IPS-18a (cell line): ENCODE data around the gene PSEN2.

ENCODE experiments used
- H3K27ac ChIP-seq: one replicate; pipeline ENCODE4 v1.5.1; 2013; ENCODE audit warnings: low read length
- H3K27me3 ChIP-seq: one replicate; pipeline ENCODE4 v1.6.1; 2013; ENCODE audit warnings: mild to moderate bottlenecking, low read length; ENCODE audit not compliant: control insufficient read depth, insufficient read depth
- H3K36me3 ChIP-seq: one replicate; pipeline ENCODE4 v1.6.1; 2013; ENCODE audit warnings: low read depth, low read length; ENCODE audit not compliant: control insufficient read depth
- H3K4me1 ChIP-seq: one replicate; pipeline ENCODE4 v1.6.1; 2013; ENCODE audit warnings: low read depth, low read length; ENCODE audit not compliant: control insufficient read depth
- H3K4me3 ChIP-seq: one replicate; pipeline ENCODE4 v1.5.1; 2013; ENCODE audit warnings: low read length
- H3K9ac ChIP-seq: one replicate; pipeline ENCODE4 v1.6.1; 2013; ENCODE audit warnings: mild to moderate bottlenecking, low read length, moderate library complexity
- H3K9me3 ChIP-seq: one replicate; pipeline ENCODE4 v1.6.1; 2013; ENCODE audit warnings: low read depth, low read length; ENCODE audit not compliant: control insufficient read depth

PSEN2 gene

DNA sequence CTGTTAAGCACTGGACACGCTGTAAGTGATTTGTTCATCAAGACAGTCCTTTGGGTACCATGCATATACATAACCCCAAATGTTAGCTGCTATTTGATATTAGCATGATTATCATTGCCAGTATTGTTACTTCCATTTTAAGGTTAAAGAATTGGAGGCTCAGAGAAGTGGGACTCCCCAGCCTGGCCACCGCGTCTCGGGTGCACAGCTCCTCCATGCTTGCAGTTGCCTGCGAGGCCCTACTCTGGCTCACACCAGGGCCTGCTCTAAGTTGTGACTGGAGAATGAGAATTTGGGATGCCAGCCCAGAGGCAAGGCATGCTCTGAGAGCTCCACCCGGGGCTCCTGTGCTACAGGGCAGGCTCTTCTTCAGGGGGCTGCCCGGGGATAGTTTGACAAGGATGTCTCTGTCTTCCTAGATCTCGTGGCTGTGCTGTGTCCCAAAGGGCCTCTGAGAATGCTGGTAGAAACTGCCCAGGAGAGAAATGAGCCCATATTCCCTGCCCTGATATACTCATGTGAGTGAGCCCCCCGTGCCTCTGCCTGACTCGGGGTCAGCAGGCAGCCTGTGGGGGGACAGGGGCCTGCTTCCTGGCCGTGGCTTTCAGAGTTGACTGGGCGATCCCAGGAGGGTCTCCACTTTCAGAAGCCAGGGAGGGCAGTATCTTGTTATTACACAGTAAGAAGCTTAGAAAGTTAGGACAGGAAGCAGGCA is 19.4 kb downstream of the PSEN2 start:
- H3K4me3 ChIP-seq = no peak overlapping the region
- no peaks in the 10 kb centered on the region for H3K4me1 ChIP-seq
- no peak overlapping the region for H3K9ac ChIP-seq
- no peaks in the 10 kb centered on the region for H3K9me3 ChIP-seq
- no peak overlapping the region for H3K27ac ChIP-seq
- no peaks in the 10 kb centered on the region for H3K27me3 ChIP-seq
- peaks cover 40% of the 10 kb centered on the region for H3K36me3 ChIP-seq

DNA sequence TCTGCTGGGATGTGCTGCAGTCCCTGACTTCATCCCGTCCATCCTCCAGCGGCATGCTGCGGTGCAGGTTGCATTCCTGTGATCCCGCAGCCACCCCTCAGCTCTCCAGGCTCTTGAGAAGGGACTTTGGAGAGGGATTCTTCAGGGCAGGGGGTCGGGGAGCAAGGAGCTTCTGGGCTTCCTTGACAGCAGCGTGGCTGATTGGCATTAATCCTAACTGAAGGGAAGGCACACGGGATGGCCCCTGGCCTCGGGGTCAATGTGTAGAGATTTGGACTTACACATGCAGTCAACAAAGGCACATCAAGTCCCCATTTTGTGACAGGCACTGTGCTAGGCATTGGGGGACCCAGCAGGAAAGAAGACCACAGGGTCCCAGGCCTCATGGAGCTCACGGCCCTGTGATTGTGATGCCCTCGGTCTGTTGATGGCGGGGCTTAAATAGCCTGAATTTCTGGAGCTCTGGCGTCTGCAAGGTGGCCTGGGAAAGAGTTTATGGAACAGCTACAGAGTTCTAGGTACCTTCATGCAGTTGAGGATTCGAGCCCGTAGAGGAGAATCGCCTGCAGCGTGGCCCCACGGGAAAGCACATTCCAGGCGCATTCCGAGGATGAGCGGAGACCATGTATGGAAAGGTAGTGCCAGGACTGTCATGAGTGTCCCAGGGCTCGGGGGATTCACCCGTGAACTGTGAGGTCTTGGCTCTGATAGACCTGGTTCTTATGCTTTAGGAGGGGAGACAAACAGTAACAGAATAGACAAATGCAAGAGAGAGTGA is 20.1 kb downstream of the PSEN2 start:
- Histone ChIP-seq H3K9ac (no peak overlapping the region), H3K27me3 (no peaks in the 10 kb centered on the region), H3K4me1 (no peaks in the 10 kb centered on the region), H3K36me3 (peaks cover 37% of the 10 kb centered on the region), H3K27ac (no peak overlapping the region), H3K4me3 (no peak overlapping the region), H3K9me3 (no peaks in the 10 kb centered on the region)

DNA sequence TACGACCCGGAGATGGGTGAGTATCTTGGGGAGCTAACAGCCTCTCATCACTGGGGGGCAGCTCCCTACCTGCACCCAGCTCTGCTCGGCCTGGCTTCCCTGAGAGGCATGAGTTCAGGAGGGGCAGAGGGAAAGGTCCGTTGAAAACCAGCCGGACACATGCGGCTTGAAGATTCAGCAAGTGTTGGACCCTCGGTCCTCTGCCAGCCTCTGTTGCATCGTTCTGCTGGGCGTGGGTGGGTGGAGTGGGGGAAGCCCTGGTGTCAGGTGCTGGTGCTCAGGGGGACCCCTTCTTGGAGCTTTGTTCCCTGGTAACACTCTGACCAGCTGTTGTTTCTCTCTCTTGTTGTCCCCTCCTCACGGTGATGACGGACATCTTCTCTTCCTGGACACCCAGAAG is 20.9 kb downstream of the PSEN2 start:
- Histone ChIP-seq H3K9me3 (no peaks in the 10 kb centered on the region), H3K9ac (no peak overlapping the region), H3K4me1 (no peaks in the 10 kb centered on the region), H3K36me3 (peaks cover 37% of the 10 kb centered on the region), H3K27ac (no peak overlapping the region), H3K27me3 (no peaks in the 10 kb centered on the region), H3K4me3 (no peak overlapping the region)

DNA sequence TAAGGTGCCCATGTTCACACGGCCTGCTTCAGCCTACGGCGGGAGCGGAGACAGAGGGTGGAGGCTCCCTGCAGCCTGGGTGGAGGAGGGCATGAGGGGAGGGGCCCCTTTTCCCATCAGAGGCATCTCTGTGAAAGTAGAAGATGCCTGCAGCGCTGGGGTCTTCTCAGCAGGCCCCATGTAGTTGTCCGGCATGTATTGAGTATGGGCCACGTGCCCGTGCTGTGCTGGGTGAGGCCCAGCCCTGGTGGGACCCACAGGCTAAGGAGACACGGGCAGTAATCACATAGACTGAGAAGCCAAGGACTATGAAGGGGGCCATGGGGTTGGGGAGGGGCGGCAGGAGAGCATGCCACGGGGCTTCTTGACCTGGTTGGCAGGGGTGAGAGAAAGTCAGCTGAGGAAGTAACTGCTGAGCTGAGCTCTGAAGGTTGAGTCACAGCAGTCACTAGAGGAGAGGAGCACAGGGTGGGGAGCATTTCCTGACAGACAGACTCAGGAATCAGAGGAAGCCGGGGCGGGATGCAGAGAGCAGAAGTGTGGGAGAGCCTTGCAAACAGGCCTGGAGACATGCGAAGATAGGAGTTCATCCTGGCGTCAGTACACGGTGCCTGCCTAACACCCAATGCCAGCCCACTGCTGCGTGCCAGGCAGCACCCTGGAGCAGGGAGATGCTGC is 21.6 kb downstream of the PSEN2 start:
- H3K4me1 ChIP-seq = no peaks in the 10 kb centered on the region
- H3K27me3 ChIP-seq = no peaks in the 10 kb centered on the region
- H3K27ac ChIP-seq = no peak overlapping the region
- peaks cover 37% of the 10 kb centered on the region for H3K36me3 ChIP-seq
- no peaks in the 10 kb centered on the region for H3K9me3 ChIP-seq
- no peak overlapping the region for H3K4me3 ChIP-seq
- H3K9ac ChIP-seq = no peak overlapping the region

DNA sequence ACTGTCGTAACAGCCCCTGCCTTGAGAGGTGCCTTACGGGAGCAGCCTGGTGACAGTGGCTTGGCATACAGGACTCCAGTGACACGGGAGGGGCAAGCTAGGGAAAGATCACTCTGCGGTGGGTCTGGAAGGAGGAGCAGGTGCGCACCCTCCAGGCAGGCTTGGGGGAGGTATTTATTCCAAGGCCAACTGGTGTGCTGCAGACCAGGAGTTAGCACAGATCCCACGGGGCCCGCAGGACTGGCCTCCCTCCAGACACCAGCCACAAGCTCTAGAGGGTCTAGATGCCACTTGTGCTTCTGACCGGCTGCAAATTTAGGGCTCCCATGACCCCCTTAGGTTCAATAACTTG is 22.1 kb downstream of the PSEN2 start:
- peaks cover 37% of the 10 kb centered on the region for H3K36me3 ChIP-seq
- H3K4me3 ChIP-seq = no peak overlapping the region
- H3K27me3 ChIP-seq = no peaks in the 10 kb centered on the region
- no peaks in the 10 kb centered on the region for H3K4me1 ChIP-seq
- H3K27ac ChIP-seq = no peak overlapping the region
- H3K9me3 ChIP-seq = no peaks in the 10 kb centered on the region
- H3K9ac ChIP-seq = no peak overlapping the region

DNA sequence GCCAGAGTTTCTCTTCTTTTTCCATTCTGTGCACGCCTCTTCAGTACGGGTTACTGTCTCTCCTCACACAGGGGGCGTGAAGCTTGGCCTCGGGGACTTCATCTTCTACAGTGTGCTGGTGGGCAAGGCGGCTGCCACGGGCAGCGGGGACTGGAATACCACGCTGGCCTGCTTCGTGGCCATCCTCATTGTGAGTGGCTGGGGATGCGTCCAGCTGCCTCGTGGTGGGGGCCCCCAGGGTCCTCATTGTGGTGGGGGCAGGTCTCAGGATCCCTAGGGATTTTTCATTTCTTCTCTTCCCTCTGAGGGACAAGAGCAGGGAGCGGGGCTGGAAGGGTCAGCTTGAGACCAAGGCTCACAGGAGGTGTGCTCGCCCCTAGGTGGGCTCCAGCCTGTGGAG is 23.5 kb downstream of the PSEN2 start:
- H3K4me1 ChIP-seq = no peaks in the 10 kb centered on the region
- no peaks in the 10 kb centered on the region for H3K9me3 ChIP-seq
- peaks cover 27% of the 10 kb centered on the region for H3K36me3 ChIP-seq
- H3K27ac ChIP-seq = no peak overlapping the region
- no peak overlapping the region for H3K4me3 ChIP-seq
- H3K9ac ChIP-seq = no peak overlapping the region
- no peaks in the 10 kb centered on the region for H3K27me3 ChIP-seq

DNA sequence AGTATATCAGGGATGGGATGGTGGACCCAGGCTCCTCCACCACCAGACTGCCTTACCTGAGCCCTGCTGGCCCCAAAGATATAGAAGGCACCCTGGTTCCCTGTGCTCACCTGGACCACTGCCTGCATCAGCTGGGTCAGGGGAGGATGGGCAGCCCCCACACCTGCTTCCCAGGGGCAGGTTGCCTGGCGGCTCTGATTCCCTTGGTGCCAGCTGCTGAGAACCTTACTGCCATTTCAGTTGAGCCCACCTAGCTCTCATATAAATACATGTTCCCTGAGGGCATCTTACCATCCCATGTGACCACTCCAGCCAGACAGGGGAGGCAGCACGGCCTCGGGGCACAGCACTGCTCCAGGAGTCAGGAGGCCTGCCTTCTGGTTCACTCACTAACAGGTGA is 24.4 kb downstream of the PSEN2 start:
- H3K4me3 ChIP-seq = no peak overlapping the region
- no peak overlapping the region for H3K9ac ChIP-seq
- H3K4me1 ChIP-seq = no peaks in the 10 kb centered on the region
- H3K27me3 ChIP-seq = no peaks in the 10 kb centered on the region
- H3K27ac ChIP-seq = no peak overlapping the region
- peaks cover 30% of the 10 kb centered on the region for H3K36me3 ChIP-seq
- H3K9me3 ChIP-seq = no peaks in the 10 kb centered on the region

DNA sequence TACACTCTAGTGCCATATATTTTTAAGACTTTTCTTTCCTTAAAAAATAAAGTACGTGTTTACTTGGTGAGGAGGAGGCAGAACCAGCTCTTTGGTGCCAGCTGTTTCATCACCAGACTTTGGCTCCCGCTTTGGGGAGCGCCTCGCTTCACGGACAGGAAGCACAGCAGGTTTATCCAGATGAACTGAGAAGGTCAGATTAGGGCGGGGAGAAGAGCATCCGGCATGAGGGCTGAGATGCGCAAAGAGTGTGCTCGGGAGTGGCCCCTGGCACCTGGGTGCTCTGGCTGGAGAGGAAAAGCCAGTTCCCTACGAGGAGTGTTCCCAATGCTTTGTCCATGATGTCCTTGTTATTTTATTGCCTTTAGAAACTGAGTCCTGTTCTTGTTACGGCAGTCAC is 25.2 kb downstream of the PSEN2 start:
- Histone ChIP-seq H3K4me1 (no peaks in the 10 kb centered on the region), H3K9ac (no peak overlapping the region), H3K27ac (no peak overlapping the region), H3K27me3 (no peaks in the 10 kb centered on the region), H3K9me3 (no peaks in the 10 kb centered on the region), H3K36me3 (peaks cover 27% of the 10 kb centered on the region), H3K4me3 (no peak overlapping the region)

DNA sequence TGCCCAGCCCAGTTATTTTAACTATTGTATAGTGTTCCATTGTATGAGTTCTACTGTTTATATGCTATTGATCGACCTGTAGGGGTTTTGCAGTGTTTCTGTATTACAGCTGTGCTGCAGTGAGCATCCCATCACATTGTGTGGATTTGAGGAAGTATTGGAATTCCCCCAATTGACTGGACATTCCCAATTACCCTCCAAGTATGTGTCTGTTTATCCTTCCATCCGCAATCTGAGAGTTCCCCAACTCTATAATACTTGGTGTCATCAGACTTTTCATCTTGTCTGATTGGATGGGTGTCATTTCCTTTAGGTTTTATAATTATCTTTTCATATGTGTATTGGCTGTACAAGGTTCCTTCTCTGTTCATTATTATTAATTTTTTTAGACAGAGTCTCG is 27.8 kb downstream of the PSEN2 start:
- Histone ChIP-seq H3K4me3 (no peak overlapping the region), H3K9me3 (no peaks in the 10 kb centered on the region), H3K36me3 (peaks cover 10% of the 10 kb centered on the region), H3K27ac (no peak overlapping the region), H3K27me3 (no peaks in the 10 kb centered on the region), H3K4me1 (no peaks in the 10 kb centered on the region), H3K9ac (no peak overlapping the region)

DNA sequence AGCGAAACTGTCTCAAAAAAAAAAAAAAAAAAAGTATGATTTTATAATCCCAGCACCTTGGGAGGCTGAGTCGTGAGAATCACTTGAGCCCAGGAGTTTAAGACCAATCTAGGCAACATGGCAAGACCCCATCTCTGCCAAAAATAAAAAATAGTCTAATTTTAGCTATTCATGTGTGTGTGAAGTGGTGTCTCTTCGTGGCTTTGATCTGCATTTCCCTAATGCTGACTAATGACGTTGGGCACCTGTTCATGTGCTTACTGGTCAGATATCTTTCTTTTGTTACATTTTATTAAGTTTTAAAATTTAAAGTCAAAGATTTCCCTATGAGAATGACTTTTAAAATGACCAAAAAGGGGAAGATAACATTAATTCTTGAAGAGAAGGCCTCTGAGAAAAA is 31.0 kb downstream of the PSEN2 start:
- Histone ChIP-seq H3K4me1 (no peaks in the 10 kb centered on the region), H3K9ac (no peak overlapping the region), H3K27ac (no peak overlapping the region), H3K4me3 (no peak overlapping the region), H3K27me3 (no peaks in the 10 kb centered on the region), H3K9me3 (no peaks in the 10 kb centered on the region), H3K36me3 (peaks cover 3% of the 10 kb centered on the region)

DNA sequence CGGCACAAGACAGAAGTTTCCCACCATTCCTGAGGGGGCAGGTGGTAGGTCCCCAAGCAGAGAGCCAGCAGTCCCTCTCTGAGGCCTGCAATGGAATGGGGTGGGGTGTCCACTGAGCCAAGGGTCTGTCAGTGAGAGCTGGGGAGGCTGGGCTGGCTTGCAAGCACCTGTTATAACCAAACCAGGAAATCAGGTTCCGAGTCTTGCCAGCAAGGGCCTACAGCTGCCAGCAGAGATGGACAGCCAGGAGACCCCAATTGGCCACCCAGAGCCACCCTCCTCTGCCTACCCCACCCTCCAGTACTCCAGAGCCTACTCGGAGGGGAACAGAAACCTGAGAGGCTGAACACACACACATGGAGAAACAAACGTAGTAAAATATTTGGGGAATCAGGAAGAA is 32.2 kb downstream of the PSEN2 start:
- Histone ChIP-seq H3K9me3 (no peaks in the 10 kb centered on the region), H3K27me3 (no peaks in the 10 kb centered on the region)

More for the DNA sequence above, 32.2 kb downstream of the PSEN2 start:
- H3K4me1 ChIP-seq = no peaks in the 10 kb centered on the region
- no peak overlapping the region for H3K27ac ChIP-seq
- H3K4me3 ChIP-seq = no peak overlapping the region
- H3K9ac ChIP-seq = no peak overlapping the region
- peaks cover 3% of the 10 kb centered on the region for H3K36me3 ChIP-seq
